H1 (cell line): ENCODE measurements around the gene SH3GL1. TPM values are rescaled to one million over a fixed set of nuclear protein-coding genes. Genes with fewer than 3 reads are reported as not detected.

Experiments used
- CTCF ChIA-PET: fragments of 300-600 bp; sonication (Branson Sonifier 250); formaldehyde crosslinking; loops from one replicate; lab custom pipeline; 2021; ENCODE audit not compliant: partially characterized antibody; lab: Charles Lee
- POLR2A ChIA-PET: fragments of 300-600 bp; sonication (Branson Sonifier 250); formaldehyde crosslinking; loops from one replicate; lab custom pipeline; 2021; ENCODE audit warnings: inconsistent platforms; ENCODE audit not compliant: partially characterized antibody; lab: Charles Lee
- DNase-seq, 2 experiments: peaks; one replicate each; pipeline versions ENCODE4 v3.0.0 to v3.0.0-alpha.2; 2010 to 2022; ENCODE audit warnings: low spot score in 2 of 2, low read depth in 1 of 2, mixed read lengths in 1 of 2
- FAIRE-seq: peaks from 2 replicates; lab custom pipeline; 2011; peaks lifted over from hg19 to GRCh38; lab: Jason Lieb, UNC
- H2AFZ ChIP-seq: 2 replicates; pipeline ENCODE4 v1.8.1; 2012; ENCODE audit warnings: low read length, inconsistent platforms
- H2AK5ac ChIP-seq: 2 replicates; pipeline ENCODE4 v1.6.1; 2013; ENCODE audit warnings: low read depth, low read length
- H2BK120ac ChIP-seq: replicated peaks from 2 replicates; pipeline ENCODE3; 2013; ENCODE audit warnings: low read depth, low read length, inconsistent platforms
- H2BK12ac ChIP-seq: 2 replicates; pipeline ENCODE4 v1.6.1; 2013; ENCODE audit warnings: low read depth, low read length
- H2BK15ac ChIP-seq: 2 replicates; pipeline ENCODE4 v1.6.1; 2013; ENCODE audit warnings: low read length
- H2BK20ac ChIP-seq: 2 replicates; pipeline ENCODE4 v1.6.1; 2013; ENCODE audit warnings: low read length
- H2BK5ac ChIP-seq: 2 replicates; pipeline ENCODE4 v1.6.1; 2013; ENCODE audit warnings: low read depth, low read length
- H3K14ac ChIP-seq: 2 replicates; pipeline ENCODE4 v1.6.1; 2013; ENCODE audit warnings: inconsistent platforms; ENCODE audit not compliant: insufficient read length
- H3K18ac ChIP-seq: 2 replicates; pipeline ENCODE4 v1.6.1; 2013; ENCODE audit warnings: low read length; ENCODE audit errors: extremely low read depth
- H3K23ac ChIP-seq: 2 replicates; pipeline ENCODE4 v1.6.1; 2013; ENCODE audit warnings: inconsistent platforms; ENCODE audit not compliant: insufficient read length
- H3K23me2 ChIP-seq: 2 replicates; pipeline ENCODE4 v1.6.1; 2013; ENCODE audit warnings: low read depth, low read length
- H3K27ac ChIP-seq: 2 replicates; pipeline ENCODE4 v1.6.1; 2011; ENCODE audit warnings: low read depth, low read length, inconsistent platforms
- H3K27me3 ChIP-seq, 4 experiments: replicated peaks in 1 of 4; 1 replicate in 1 of 4; 2 replicates in 3 of 4; pipeline versions ENCODE4 v1.6.1 to v1.8.1; 2011 to 2013; ENCODE audit warnings: low read length in 3 of 4, mild to moderate bottlenecking in 3 of 4, inconsistent platforms in 2 of 4, mixed read lengths in 2 of 4, moderate library complexity in 1 of 4; ENCODE audit not compliant: control insufficient read depth in 3 of 4, insufficient read depth in 3 of 4; ENCODE audit errors: extremely low read depth in 1 of 4
- H3K36me3 ChIP-seq, 4 experiments: 2 replicates each; pipeline versions ENCODE4 v1.6.1 to v1.8.1; 2011 to 2013; ENCODE audit warnings: mild to moderate bottlenecking in 4 of 4, low read length in 3 of 4, moderate library complexity in 2 of 4, control low read depth in 1 of 4, inconsistent platforms in 1 of 4; ENCODE audit not compliant: insufficient read depth in 4 of 4, control insufficient read depth in 2 of 4
- H3K4ac ChIP-seq: replicated peaks from 2 replicates; pipeline ENCODE3; 2013; ENCODE audit warnings: low read length, low read depth, mixed read lengths, inconsistent platforms; ENCODE audit not compliant: insufficient read length
- H3K4me1 ChIP-seq, 4 experiments: replicated peaks in 1 of 4; 1 replicate in 1 of 4; 2 replicates in 3 of 4; pipeline versions ENCODE4 v1.6.1 to v1.8.1; 2011 to 2013; ENCODE audit warnings: low read length in 3 of 4, inconsistent platforms in 2 of 4, mixed read lengths in 1 of 4; ENCODE audit not compliant: insufficient read depth in 4 of 4, control insufficient read depth in 3 of 4
- H3K4me2 ChIP-seq, 2 experiments: 2 replicates each; pipeline versions ENCODE4 v1.6.1 to v1.8.1; 2011 to 2013; ENCODE audit warnings: low read depth in 2 of 2, low read length in 2 of 2, control low read depth in 1 of 2, inconsistent platforms in 1 of 2, mild to moderate bottlenecking in 1 of 2; ENCODE audit not compliant: insufficient read depth in 1 of 2
- H3K4me3 ChIP-seq, 4 experiments: fragments of 200-600, 300-600 bp in 1 of 4; sonication (generic), shearing (Covaris generic), sonication (Bioruptor Twin) in 1 of 4; 2 replicates each; pipeline versions ENCODE4 v1.5.1 to v1.8.1; 2011 to 2016; ENCODE audit warnings: low read length in 4 of 4, low read depth in 3 of 4, control low read depth in 2 of 4, inconsistent platforms in 2 of 4, mild to moderate bottlenecking in 2 of 4, mixed read lengths in 1 of 4, moderate library complexity in 1 of 4; ENCODE audit not compliant: insufficient read depth in 2 of 4; ENCODE audit errors: extremely low read depth in 1 of 4
- H3K56ac ChIP-seq: replicated peaks from 2 replicates; pipeline ENCODE3; 2013; ENCODE audit warnings: low read depth, mild to moderate bottlenecking, mixed read lengths, low read length, inconsistent platforms; ENCODE audit not compliant: insufficient read length
- H3K79me1 ChIP-seq: 2 replicates; pipeline ENCODE4 v1.6.1; 2013; ENCODE audit warnings: low read depth, low read length, control low read depth
- H3K79me2 ChIP-seq, 2 experiments: 2 replicates each; pipeline versions ENCODE4 v1.6.1 to v1.8.1; 2012 to 2013; ENCODE audit warnings: low read length in 2 of 2, mild to moderate bottlenecking in 2 of 2, inconsistent platforms in 1 of 2; ENCODE audit not compliant: insufficient read depth in 2 of 2, control insufficient read depth in 1 of 2
- H3K9ac ChIP-seq, 4 experiments: replicated peaks in 1 of 4; 1 replicate in 1 of 4; 2 replicates in 3 of 4; pipeline versions ENCODE4 v1.6.1 to v1.8.1; 2011 to 2013; ENCODE audit warnings: low read depth in 3 of 4, low read length in 3 of 4, control low read depth in 2 of 4, mild to moderate bottlenecking in 2 of 4, moderate library complexity in 2 of 4, inconsistent platforms in 1 of 4; ENCODE audit errors: extremely low read depth in 1 of 4
- H3K9me3 ChIP-seq, 2 experiments: 2 replicates each; pipeline versions ENCODE4 v1.6.1 to v1.8.1; 2012 to 2013; ENCODE audit warnings: mild to moderate bottlenecking in 2 of 2, moderate library complexity in 2 of 2, control low read depth in 1 of 2, inconsistent platforms in 1 of 2, low read depth in 1 of 2, low read length in 1 of 2, mixed read lengths in 1 of 2; ENCODE audit not compliant: insufficient read depth in 2 of 2
- H4K20me1 ChIP-seq, 2 experiments: replicated peaks in 1 of 2; 2 replicates each; pipeline versions ENCODE3 to v1.8.1; 2011 to 2013; ENCODE audit warnings: inconsistent platforms in 2 of 2, low read length in 2 of 2, mild to moderate bottlenecking in 1 of 2; ENCODE audit not compliant: insufficient read depth in 2 of 2, control insufficient read depth in 1 of 2
- H4K5ac ChIP-seq: 2 replicates; pipeline ENCODE4 v1.6.1; 2013; ENCODE audit warnings: low read length, low read depth, mixed read lengths, inconsistent platforms; ENCODE audit not compliant: insufficient read length
- H4K8ac ChIP-seq: 2 replicates; pipeline ENCODE4 v1.8.0; 2013; ENCODE audit warnings: mild to moderate bottlenecking, moderate library complexity, low read length, inconsistent platforms; ENCODE audit not compliant: insufficient read depth; ENCODE audit errors: extremely low read depth
- H4K91ac ChIP-seq: replicated peaks from 2 replicates; pipeline ENCODE3; 2013; ENCODE audit warnings: low read length, mixed read lengths, inconsistent platforms; ENCODE audit not compliant: insufficient read length
- CTBP2 ChIP-seq: IDR thresholded peaks from 2 replicates; pipeline ENCODE4 v1.7.0; 2011; ENCODE audit warnings: borderline replicate concordance, mild to moderate bottlenecking, moderate library complexity, mixed read lengths, low read length; ENCODE audit not compliant: insufficient read depth, insufficient read length
- POLR2AphosphoS5 ChIP-seq: IDR thresholded peaks from 2 replicates; pipeline ENCODE4 v1.6.1; 2011; ENCODE audit warnings: low read depth, low read length
- WGBS, 2 experiments: shearing (Covaris generic) in 1 of 2; methylation state at CpG; one replicate each; pipeline versions ENCODE4 v1.1.6 to v1.1.7; 2013 to 2015; ENCODE audit warnings: low lambda C conversion rate in 2 of 2, mixed read lengths in 2 of 2, inconsistent platforms in 1 of 2, low coverage in 1 of 2, missing lambda C conversion rate in 1 of 2; ENCODE audit not compliant: insufficient replicate concordance in 2 of 2, insufficient coverage in 1 of 2, insufficient read length in 1 of 2; ENCODE audit errors: extremely low coverage in 1 of 2, missing lambda C conversion rate in 1 of 2; 5-methylcytosine and 5-hydroxymethylcytosine counted together
- polyA plus RNA-seq, 7 experiments: library from polyadenylated mRNA; depleted of rRNA in 3 of 7; stranded (reverse) in 5 of 7; unstranded in 2 of 7; fragments of >200 nt in 5 of 7; fragments of 200-250 nt in 2 of 7; gene quantifications; 1 replicate in 5 of 7; 2 replicates in 1 of 7; 4 replicates in 1 of 7; pipeline versions ENCODE4 v1.2.1 to v1.2.3, GENCODE V29; 2011 to 2013; ENCODE audit warnings: missing spikeins in 2 of 7, mixed read lengths in 2 of 7
- total RNA-seq: library from RNA; stranded (reverse); fragmentation: NEBNext Ultra II Directional; extraction: Animal tissue kit (Norgen Biotek cat#: 25700); gene quantifications from 2 replicates; pipeline ENCODE4 v1.2.1, GENCODE V29; 2021

Gene SH3GL1
- total and polyA plus RNA-seq, 2 of the 8 experiments (the other 6 are each of a cell fraction or from before 2014, with no cell fraction given), result 81.5 to 102 TPM

DNA sequence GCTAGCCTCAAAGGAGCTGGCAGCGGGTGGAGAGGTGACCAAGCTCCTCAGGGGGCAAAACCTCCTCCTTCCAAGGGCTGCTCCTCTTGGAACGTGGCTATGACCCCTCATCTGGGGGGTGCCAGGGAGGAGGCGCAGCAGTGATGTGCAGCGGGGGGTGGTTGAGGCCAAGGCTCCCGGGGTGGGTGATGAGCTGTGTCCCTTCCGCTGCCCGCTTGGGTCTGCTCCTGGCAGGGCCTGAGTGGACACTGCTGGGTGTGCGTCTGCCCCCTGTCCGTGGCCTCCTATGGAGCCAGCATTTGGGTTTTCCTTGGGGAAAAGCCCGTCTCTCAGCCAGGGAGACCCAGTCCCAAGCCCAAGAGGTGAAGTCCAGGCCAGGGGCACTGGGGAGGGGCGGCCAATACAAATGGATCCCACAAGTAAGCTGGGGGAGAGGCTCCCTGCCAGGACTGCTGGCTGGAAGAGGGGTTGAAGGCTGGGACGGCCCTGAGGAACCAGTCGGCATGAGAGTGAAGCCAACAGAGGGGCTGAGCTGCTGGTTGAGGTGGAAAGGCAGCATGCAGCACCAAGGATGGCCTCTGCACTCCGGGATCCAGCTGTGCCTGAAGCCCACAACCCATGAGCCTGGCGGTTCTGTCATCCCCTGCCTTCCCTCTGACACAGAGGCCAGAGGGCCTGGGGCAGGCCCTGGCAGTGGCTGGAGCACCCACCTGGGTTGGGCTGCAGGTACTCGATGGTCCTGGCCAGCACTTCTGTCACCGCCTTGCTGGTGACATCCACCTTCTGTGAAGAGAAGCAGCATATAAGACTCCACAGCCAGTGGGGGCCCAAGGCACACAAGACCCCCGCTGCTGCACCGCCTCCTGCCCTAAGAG is 34.3 kb downstream of the SH3GL1 start:
- Histone ChIP-seq H2BK120ac (no peak overlapping the region), H3K18ac (no peak overlapping the region), H3K4me1 (peaks cover 0 to 22% (median 9%) of the 10 kb centered on the region in 4 experiments; a peak in 5 of 7 replicates), H2AFZ (no peak overlapping the region), H2BK20ac (no peak overlapping the region), H4K5ac (no peak overlapping the region), H2BK5ac (0 out of 2 replicates have a peak overlapping the region, but pooled peaks have one; percentile 44), H3K79me1 (peaks cover 20% of the 10 kb centered on the region), H3K4me3 (no peak overlapping the region), H2BK15ac (no peak overlapping the region), H3K14ac (no peak overlapping the region), H2BK12ac (no peak overlapping the region), H4K8ac (no peak overlapping the region), H3K9me3 (no peaks in the 10 kb centered on the region), H3K23me2 (no peaks in the 10 kb centered on the region), H3K4ac (no peak overlapping the region), H3K27ac (no peak overlapping the region; the same call in 1 of the 2 replicates), H3K36me3 (peaks cover 8 to 16% (median 10%) of the 10 kb centered on the region in 4 experiments; a peak in 5 of 8 replicates), H3K79me2 (no peaks in the 10 kb centered on the region), H3K9ac (no peak overlapping the region), H3K23ac (no peak overlapping the region), H4K20me1 (peaks cover 24 to 42% of the 10 kb centered on the region in 2 experiments), H3K4me2 (no peak overlapping the region), H4K91ac (peak overlapping the region; percentile 27), H2AK5ac (no peak overlapping the region), H3K56ac (no peak overlapping the region), H3K27me3 (no peaks in the 10 kb centered on the region)
- CTCF ChIA-PET, result interaction anchor here (1.0 to 4.4 kb wide), 8 partner anchors 10 to 99 kb away, joined by 3 to 42 read pairs (median 4); no protein-coding TSS in a partner anchor
- FAIRE-seq (no peak), DNase-seq (peak in 1 of 2 experiments; percentile 39)
- WGBS, 2 experiments, result 93% methylated on average over 19 of the region's 19 CpGs; no CpG with 5 or more reads in 1 of the 2 experiments
- POLR2A ChIA-PET, result interaction anchor here (0.6 to 13.0 kb wide), 14 partner anchors 10 to 99 kb away, joined by 3 to 72 read pairs (median 4); partner anchors contain the start of genes MPND and SH3GL1
- TF ChIP-seq CTBP2 (no peak), POLR2AphosphoS5 (peak; percentile 20; the same call in 1 of the 2 replicates)
